Right atrium auricular region (tissue), 2 donors: Measurements from ENCODE around the gene FBXO21. TPM values are rescaled to one million over a fixed set of nuclear protein-coding genes. Genes with fewer than 3 reads are reported as not detected.
"Not testable (repeated sequence)": the region's sequence is repeated elsewhere in the genome, so short reads cannot be mapped to it uniquely, and the experiment has no call there.

Experiments
- DNase-seq: peaks from one replicate; pipeline ENCODE4 v3.0.0-alpha.2; 2019; ENCODE audit warnings: low spot score
- H3K27ac ChIP-seq, 2 donors: fragments of 200-600 bp; sonication (generic); 1 replicate in 1 of 2; 2 replicates in 1 of 2; pipeline ENCODE4 v1.5.1; 2016 to 2019
- H3K27me3 ChIP-seq, 2 donors: fragments of 200-600 bp; sonication (generic); one replicate each; pipeline versions ENCODE4 v1.5.1 to v1.6.0; 2017 to 2019
- H3K36me3 ChIP-seq: fragments of 200-600 bp; sonication (generic); one replicate; pipeline ENCODE4 v1.5.1; 2016
- H3K4me1 ChIP-seq, 2 donors: fragments of 200-600 bp; sonication (generic); one replicate each; pipeline versions ENCODE4 v1.5.1 to v1.6.0; 2017 to 2019
- H3K4me3 ChIP-seq, 2 donors: fragments of 200-600 bp; sonication (generic); 1 replicate in 1 of 2; 2 replicates in 1 of 2; pipeline ENCODE4 v1.5.1; 2017 to 2019; ENCODE audit warnings: mild to moderate bottlenecking in 1 of 2, moderate library complexity in 1 of 2
- H3K9me3 ChIP-seq, 2 donors: fragments of 200-600 bp; sonication (generic); one replicate each; pipeline ENCODE4 v1.5.1; 2019
- CTCF ChIP-seq, 2 donors: fragments of 200-600 bp; sonication (generic); IDR thresholded peaks; one replicate each; pipeline ENCODE4 v1.5.1; 2019; ENCODE audit warnings: antibody characterized with exemption in 2 of 2
- total RNA-seq, 2 donors: library from RNA; depleted of rRNA; stranded (reverse); fragments of >200 nt; gene quantifications; one replicate each; pipeline ENCODE4 v1.1.0, GENCODE V29; 2016

Gene FBXO21
- total RNA-seq, 2 donors from 2014 or later: 43.5 to 77.9 TPM

GRCh38 chr12:117209626-117210025 lies 19.4 kb upstream of the FBXO21 start:
- Histone ChIP-seq H3K4me3 (no peak overlapping the region), H3K27ac (no peak overlapping the region), H3K27me3 (no peaks in the 10 kb centered on the region), H3K4me1 (no peaks in the 10 kb centered on the region), H3K36me3 (no peaks in the 10 kb centered on the region), H3K9me3 (no peaks in the 10 kb centered on the region)
- TF ChIP-seq CTCF (IDR thresholded peaks at IDR 0.05): no peak
- DNase-seq: no peak

DNA sequence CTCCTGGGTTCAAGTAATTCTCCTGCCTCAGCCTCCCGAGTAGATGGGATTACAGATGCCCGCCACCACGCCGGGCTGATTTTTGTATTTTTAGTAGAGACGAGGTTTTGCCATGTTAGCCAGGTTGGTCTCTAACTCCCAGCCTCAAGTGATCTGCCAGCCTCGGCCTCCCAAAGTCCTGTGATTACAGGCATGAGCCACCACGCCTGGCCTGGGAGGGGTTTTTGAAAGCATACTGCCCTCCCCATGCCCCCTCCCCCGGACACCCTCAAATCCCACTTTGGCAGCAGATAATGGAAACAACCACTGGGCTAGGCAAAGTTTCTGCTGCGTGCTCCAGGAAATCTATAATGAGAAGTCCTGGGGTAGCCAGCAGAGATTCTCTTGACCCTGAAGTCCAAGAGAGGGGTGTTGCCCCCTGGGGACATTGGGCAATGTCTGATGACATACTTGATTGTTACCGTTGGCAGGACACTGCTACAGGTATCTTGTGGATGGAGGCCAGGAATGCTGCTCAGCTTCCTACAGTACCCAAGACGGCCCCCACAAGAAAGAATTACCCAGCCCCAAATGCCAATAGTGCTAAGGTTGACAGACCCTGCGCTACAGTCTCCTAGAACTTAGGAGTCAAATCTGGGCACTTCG lies 18.7 kb upstream of the FBXO21 start:
- Histone ChIP-seq H3K36me3 (no peaks in the 10 kb centered on the region), H3K27me3 (no peaks in the 10 kb centered on the region), H3K4me1 (no peaks in the 10 kb centered on the region)

GRCh38 chr12:117208206-117208605 lies 17.9 kb upstream of the FBXO21 start:
- H3K9me3 ChIP-seq: no peaks in the 10 kb centered on the region
- H3K27ac ChIP-seq: no peak overlapping the region
- H3K36me3 ChIP-seq: no peaks in the 10 kb centered on the region
- no peak overlapping the region for H3K4me3 ChIP-seq
- no peak for TF ChIP-seq CTCF (IDR thresholded peaks at IDR 0.05)
- no peaks in the 10 kb centered on the region for H3K27me3 ChIP-seq
- DNase-seq: no peak
- H3K4me1 ChIP-seq: no peaks in the 10 kb centered on the region

More for the DNA sequence above, 18.7 kb upstream of the FBXO21 start:
- DNase-seq: no peak
- Histone ChIP-seq H3K9me3 (no peaks in the 10 kb centered on the region), H3K4me3 (no peak overlapping the region), H3K27ac (no peak overlapping the region)
- TF ChIP-seq CTCF (IDR thresholded peaks at IDR 0.05): no peak

DNA sequence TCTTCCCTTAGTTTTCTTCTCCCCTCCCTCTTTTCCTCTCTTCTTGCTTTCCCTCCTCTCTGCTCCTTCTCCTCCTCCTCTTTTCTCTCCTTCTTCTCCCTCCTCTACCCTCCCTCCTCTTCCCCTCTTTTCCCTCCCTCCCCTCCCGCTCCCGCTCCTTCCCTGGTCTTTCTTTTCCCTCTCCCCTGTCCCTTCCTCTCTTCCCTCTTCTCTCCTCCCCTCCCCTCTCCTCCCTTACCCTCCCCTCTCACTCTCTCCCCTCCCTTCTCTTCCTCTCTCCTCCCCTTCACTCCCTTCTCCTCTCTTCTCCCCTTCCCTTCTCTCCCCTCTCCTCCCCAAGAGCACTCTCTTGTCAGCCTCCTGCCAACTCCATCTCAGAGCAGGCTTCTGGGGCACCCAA lies 17.4 kb upstream of the FBXO21 start:
- Histone ChIP-seq H3K4me3 (no peak overlapping the region), H3K27me3 (no peaks in the 10 kb centered on the region), H3K4me1 (no peaks in the 10 kb centered on the region), H3K9me3 (no peaks in the 10 kb centered on the region), H3K36me3 (no peaks in the 10 kb centered on the region), H3K27ac (no peak overlapping the region)
- TF ChIP-seq CTCF (IDR thresholded peaks at IDR 0.05): no peak
- no peak for DNase-seq

GRCh38 chr12:117202556-117202955 lies 12.3 kb upstream of the FBXO21 start:
- Histone ChIP-seq H3K27ac (no peak overlapping the region), H3K4me1 (no peaks in the 10 kb centered on the region), H3K9me3 (no peaks in the 10 kb centered on the region), H3K4me3 (no peak overlapping the region), H3K36me3 (no peaks in the 10 kb centered on the region), H3K27me3 (no peaks in the 10 kb centered on the region)
- no peak for TF ChIP-seq CTCF (IDR thresholded peaks at IDR 0.05)
- no peak for DNase-seq

DNA sequence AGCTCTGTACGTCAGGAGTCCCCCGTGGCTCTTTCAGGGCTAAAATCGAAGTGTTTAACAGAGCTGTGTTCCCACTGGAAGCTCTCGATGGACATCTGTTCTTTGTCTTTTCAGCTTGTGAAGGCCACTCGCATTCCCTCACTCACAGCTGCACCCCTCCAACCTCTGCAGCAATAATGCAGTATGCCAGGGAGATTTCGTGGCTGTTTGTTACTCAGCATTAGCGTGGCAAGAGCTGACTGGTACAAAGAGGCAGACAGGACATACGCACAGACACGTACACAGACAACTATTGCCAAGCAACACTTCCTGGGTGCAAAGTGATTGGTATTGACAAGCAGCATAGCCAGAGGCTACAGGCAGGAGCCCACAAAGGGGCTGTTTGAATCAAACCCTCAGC lies 11.8 kb upstream of the FBXO21 start:
- Histone ChIP-seq H3K4me1 (no peaks in the 10 kb centered on the region), H3K4me3 (no peak overlapping the region), H3K9me3 (no peaks in the 10 kb centered on the region), H3K27me3 (no peaks in the 10 kb centered on the region), H3K36me3 (no peaks in the 10 kb centered on the region), H3K27ac (no peak overlapping the region)
- no peak for TF ChIP-seq CTCF (IDR thresholded peaks at IDR 0.05)
- DNase-seq: no peak

DNA sequence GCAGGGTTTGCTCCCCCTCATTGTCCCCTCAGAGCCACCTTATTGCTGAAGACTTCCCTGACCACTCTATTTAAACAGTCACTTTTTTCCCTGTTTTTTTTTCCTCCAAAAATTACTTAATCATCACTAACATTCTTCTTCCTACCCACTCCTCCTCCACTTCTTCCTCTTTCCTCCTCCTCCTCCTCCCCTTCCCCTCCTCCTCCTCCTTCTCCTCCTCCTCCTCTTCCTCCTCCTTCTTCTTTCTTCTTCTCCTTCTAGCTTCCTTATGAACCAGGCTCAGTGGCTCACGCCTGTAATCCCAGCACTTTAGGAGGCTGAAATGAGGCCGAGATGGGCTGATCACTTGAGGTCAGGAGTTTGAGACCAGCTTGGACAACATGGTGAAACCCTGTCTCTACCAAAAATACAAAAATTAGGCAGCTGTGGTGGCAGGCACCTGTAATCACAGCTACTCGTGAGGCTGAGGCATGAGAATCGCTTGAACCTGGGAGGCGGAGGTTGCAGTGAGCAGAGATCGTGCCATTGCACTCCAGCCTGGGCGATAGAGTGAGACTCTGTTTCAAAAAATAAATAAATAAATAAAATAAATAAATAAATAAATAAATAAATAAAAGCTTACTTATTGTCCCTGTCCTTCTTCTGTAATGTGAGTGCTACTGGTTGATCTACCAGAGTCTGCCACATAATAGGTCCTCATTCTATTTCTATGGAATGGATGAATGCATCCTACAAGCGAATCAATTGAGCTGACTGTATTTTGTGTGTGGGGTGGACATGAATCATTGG lies 9.9 kb upstream of the FBXO21 start:
- H3K9me3 ChIP-seq, H3K4me1 ChIP-seq, H3K27ac ChIP-seq, DNase-seq, H3K36me3 ChIP-seq, H3K4me3 ChIP-seq, H3K27me3 ChIP-seq: not testable (repeated sequence)

DNA sequence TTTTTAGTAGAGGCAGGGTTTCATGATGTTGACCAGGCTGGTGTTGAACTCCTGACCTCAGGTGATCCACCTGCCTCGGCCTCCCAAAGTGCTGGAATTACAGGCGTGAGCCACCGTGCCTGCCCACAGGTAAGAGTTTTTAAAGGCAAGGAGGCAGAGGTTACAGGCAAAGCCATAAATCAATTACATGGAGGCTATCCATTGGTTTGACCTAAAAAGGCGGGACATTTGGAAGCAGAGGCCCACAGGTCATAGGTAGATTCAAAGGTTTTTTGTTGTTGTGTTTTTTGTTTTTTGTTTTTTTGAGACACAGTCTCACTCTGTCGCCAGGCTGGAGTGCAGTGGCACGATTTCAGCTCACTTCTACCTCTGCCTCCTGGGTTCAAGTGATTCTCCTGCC lies 6.1 kb upstream of the FBXO21 start:
- not testable (repeated sequence) for H3K36me3 ChIP-seq, DNase-seq

More for the DNA sequence above, 6.1 kb upstream of the FBXO21 start:
- H3K9me3 ChIP-seq, H3K27ac ChIP-seq, H3K4me1 ChIP-seq, H3K4me3 ChIP-seq, H3K27me3 ChIP-seq: not testable (repeated sequence)
